Keratinocyte (primary cell): ENCODE results near the gene P2RY8. TPM values are rescaled to one million over a fixed set of nuclear protein-coding genes. Genes with fewer than 3 reads are reported as not detected.

Source experiments
- DNase-seq: peaks from one replicate; pipeline ENCODE4 v3.0.0-alpha.2; 2011; ENCODE audit warnings: low read depth, missing footprints, low spot score
- FAIRE-seq: peaks from 2 replicates; lab custom pipeline; 2011; peaks lifted over from hg19 to GRCh38; lab: Jason Lieb, UNC
- H2AFZ ChIP-seq: 2 replicates; pipeline ENCODE4 v1.6.0; 2012; ENCODE audit warnings: low read length, control low read depth, inconsistent platforms; ENCODE audit not compliant: control insufficient read depth
- H3K27ac ChIP-seq: 2 replicates; pipeline ENCODE4 v1.5.1; 2011; ENCODE audit warnings: low read length; ENCODE audit not compliant: control insufficient read depth, insufficient read depth
- H3K27me3 ChIP-seq: 3 replicates; pipeline ENCODE4 v1.6.0; 2011; ENCODE audit warnings: low read length; ENCODE audit not compliant: control insufficient read depth, insufficient read depth; ENCODE audit errors: extremely low read depth
- H3K36me3 ChIP-seq, 2 experiments: 2 replicates in 1 of 2; 3 replicates in 1 of 2; pipeline ENCODE4 v1.5.1; 2011; ENCODE audit warnings: low read length in 2 of 2, mild to moderate bottlenecking in 1 of 2; ENCODE audit not compliant: control insufficient read depth in 2 of 2, insufficient read depth in 2 of 2; ENCODE audit errors: extremely low read depth in 1 of 2
- H3K4me1 ChIP-seq: 3 replicates; pipeline ENCODE4 v1.5.1; 2011; ENCODE audit warnings: low read length; ENCODE audit not compliant: control insufficient read depth, insufficient read depth; ENCODE audit errors: extremely low read depth
- H3K4me2 ChIP-seq: 3 replicates; pipeline ENCODE4 v1.6.0; 2011; ENCODE audit warnings: low read depth, low read length; ENCODE audit not compliant: control insufficient read depth, insufficient read depth; ENCODE audit errors: extremely low read depth
- H3K4me3 ChIP-seq, 3 experiments: fragments of 200-600 bp in 1 of 3; sonication (generic) in 1 of 3; 2 replicates in 2 of 3; 3 replicates in 1 of 3; pipeline ENCODE4 v1.5.1; 2011 to 2016; ENCODE audit warnings: low read length in 3 of 3, mild to moderate bottlenecking in 3 of 3, control low read depth in 2 of 3, inconsistent platforms in 1 of 3, low read depth in 1 of 3, mixed read lengths in 1 of 3, mixed run types in 1 of 3, moderate library complexity in 1 of 3; ENCODE audit not compliant: control insufficient read depth in 2 of 3, insufficient read depth in 2 of 3; ENCODE audit errors: extremely low read depth in 1 of 3
- H3K79me2 ChIP-seq: 2 replicates; pipeline ENCODE4 v1.6.0; 2012; ENCODE audit warnings: low read length; ENCODE audit not compliant: control insufficient read depth, insufficient read depth
- H3K9ac ChIP-seq: 3 replicates; pipeline ENCODE4 v1.6.0; 2011; ENCODE audit warnings: low read length; ENCODE audit not compliant: control insufficient read depth, insufficient read depth; ENCODE audit errors: extremely low read depth
- H3K9me1 ChIP-seq: 3 replicates; pipeline ENCODE4 v1.6.0; 2011; ENCODE audit warnings: low read length; ENCODE audit not compliant: control insufficient read depth, insufficient read depth; ENCODE audit errors: extremely low read depth
- H3K9me3 ChIP-seq: 2 replicates; pipeline ENCODE4 v1.5.1; 2012; ENCODE audit warnings: low read depth, low read length; ENCODE audit not compliant: control insufficient read depth
- H4K20me1 ChIP-seq: 3 replicates; pipeline ENCODE4 v1.6.0; 2011; ENCODE audit warnings: low read length; ENCODE audit not compliant: control insufficient read depth, insufficient read depth; ENCODE audit errors: extremely low read depth
- CTCF ChIP-seq, 3 experiments: IDR thresholded peaks in 1 of 3; conservative IDR thresholded peaks in 1 of 3; optimal IDR thresholded peaks in 1 of 3; 2 replicates in 2 of 3; 3 replicates in 1 of 3; pipeline versions ENCODE3 to v1.5.1; 2011; ENCODE audit warnings: low read length in 3 of 3, mild to moderate bottlenecking in 3 of 3, moderate library complexity in 2 of 3, control low read depth in 1 of 3, inconsistent platforms in 1 of 3; ENCODE audit not compliant: insufficient read depth in 2 of 3; ENCODE audit errors: extremely low read depth in 1 of 3
- EZH2 ChIP-seq: IDR thresholded peaks from one replicate; pipeline ENCODE4 v1.6.1; 2012; ENCODE audit warnings: inconsistent platforms, mild to moderate bottlenecking, low read length, moderate library complexity
- dilution Hi-C: fragments of 300-500 bp; cut with MboI; formaldehyde crosslinking; loops from one replicate; pipeline ENCODE4 v1.7.0; 2020; ENCODE audit warnings: low sequenced_read_pairs; ENCODE audit not compliant: extremely low pct_ligation_motif_present
- polyA plus RNA-seq, 5 experiments: library from polyadenylated mRNA; depleted of rRNA in 3 of 5; stranded (reverse) in 3 of 5; stranded (forward) in 1 of 5; unstranded in 1 of 5; fragments of >200 nt; gene quantifications; 1 replicate in 1 of 5; 2 replicates in 3 of 5; 3 replicates in 1 of 5; pipeline versions ENCODE4 v1.2.1 to v1.2.3, GENCODE V29; 2011 to 2012; ENCODE audit warnings: missing spikeins in 2 of 5, low read depth in 1 of 5, low replicate concordance in 1 of 5

The P2RY8 gene
- polyA plus RNA-seq, 1 donor (not counting 4 experiments of a cell fraction or from before 2014, with no cell fraction given), result not detected

GRCh38 chrX:1506916-1507315, 30.1 kb downstream of the P2RY8 start:
- Histone ChIP-seq H3K36me3 (no peaks in the 10 kb centered on the region), H3K4me3 (no peak overlapping the region), H3K4me2 (no peak overlapping the region), H3K9me1 (no peaks in the 10 kb centered on the region), H3K27me3 (no peaks in the 10 kb centered on the region), H2AFZ (no peak overlapping the region), H3K4me1 (no peaks in the 10 kb centered on the region), H3K79me2 (no peaks in the 10 kb centered on the region), H3K27ac (no peak overlapping the region), H3K9me3 (peaks cover 5% of the 10 kb centered on the region), H4K20me1 (no peaks in the 10 kb centered on the region), H3K9ac (no peak overlapping the region)
- FAIRE-seq (no peak), DNase-seq (no peak)
- TF ChIP-seq EZH2 (no peak), CTCF (optimal IDR thresholded peaks at IDR 0.05 in 1 of 3, IDR thresholded peaks at IDR 0.05 in 1 of 3, conservative IDR thresholded peaks at IDR 0.05 in 1 of 3; ENCODE audit: extremely low read depth in 1 of 3, insufficient read depth in 2 of 3, low read length in 3 of 3) (no peak)
- dilution Hi-C loops, result no loop called here

- H3K4me2 ChIP-seq, result no peak overlapping the region
- H3K9ac ChIP-seq, result no peak overlapping the region
- FAIRE-seq (no peak), DNase-seq (no peak)
- H3K9me3 ChIP-seq, result peaks cover 3% of the 10 kb centered on the region
- no peaks in the 10 kb centered on the region for H3K9me1 ChIP-seq
- no peak overlapping the region for H3K4me3 ChIP-seq
- TF ChIP-seq CTCF (optimal IDR thresholded peaks at IDR 0.05 in 1 of 3, IDR thresholded peaks at IDR 0.05 in 1 of 3, conservative IDR thresholded peaks at IDR 0.05 in 1 of 3; ENCODE audit: extremely low read depth in 1 of 3, insufficient read depth in 2 of 3, low read length in 3 of 3), result no peak
- H3K79me2 ChIP-seq, result no peaks in the 10 kb centered on the region
- H3K27me3 ChIP-seq, result no peaks in the 10 kb centered on the region
- no peaks in the 10 kb centered on the region for H4K20me1 ChIP-seq
- no peaks in the 10 kb centered on the region for H3K4me1 ChIP-seq
- dilution Hi-C loops, result no loop called here
- H3K36me3 ChIP-seq, result no peaks in the 10 kb centered on the region
- no peak overlapping the region for H2AFZ ChIP-seq
- H3K27ac ChIP-seq, result no peak overlapping the region
These were observed 34.1 kb downstream of the P2RY8 start for GRCh38 chrX:1502853-1503252.
